Right ventricle myocardium superior (tissue), 1 donor: Measurements from ENCODE around the gene IKZF3. TPM values are rescaled to one million over a fixed set of nuclear protein-coding genes. Genes with fewer than 3 reads are reported as not detected.

Experiments
- ATAC-seq: fragments of 200-7000 bp; cut with Tn5 transposase; one replicate; pipeline ENCODE4 v1.9.1; 2020; ENCODE audit warnings: mild to moderate bottlenecking; ENCODE audit not compliant: poor library complexity
- DNase-seq: peaks from one replicate; pipeline ENCODE4 v3.0.0-alpha.2; 2020
- intact Hi-C: fragments of 100-400 bp; cut with DNase I; formaldehyde crosslinking; loops from one replicate; pipeline ENCODE4 v1.11.2; 2022
- total RNA-seq: library from RNA; stranded (reverse); fragmentation: NEBNext Ultra II Directional; extraction: Animal tissue kit (Norgen Biotek cat#: 25700); gene quantifications from one replicate; pipeline ENCODE4 v1.2.1, GENCODE V29; 2021
- donor health status: DM: no; HTN: yes; CAD: no; lungs with severe emphysema.

IKZF3 gene
- total RNA-seq, 1 donor from 2014 or later, result 0.22 TPM

DNA sequence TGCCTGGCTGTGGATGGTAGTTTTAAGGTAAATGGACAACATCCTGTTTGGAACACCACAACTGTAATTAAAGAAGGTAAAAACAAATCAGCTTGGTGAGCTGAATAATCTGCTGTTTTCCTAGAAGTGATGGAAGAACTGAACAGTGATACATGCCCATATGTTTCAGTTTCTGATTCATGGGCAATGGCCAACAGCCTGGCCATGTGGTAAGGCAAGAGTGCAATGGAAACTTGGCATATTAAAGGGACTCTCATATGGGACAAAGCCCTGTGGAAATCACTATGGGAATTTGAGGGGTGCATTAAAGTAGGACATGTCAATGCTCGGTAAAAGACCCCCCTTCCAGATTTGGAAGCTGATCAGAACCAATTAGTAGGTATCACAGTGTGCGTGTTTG, 37.8 kb downstream of the IKZF3 start:
- DNase-seq (no peak), ATAC-seq (no peak)
- intact Hi-C loops, result no loop called here

DNA sequence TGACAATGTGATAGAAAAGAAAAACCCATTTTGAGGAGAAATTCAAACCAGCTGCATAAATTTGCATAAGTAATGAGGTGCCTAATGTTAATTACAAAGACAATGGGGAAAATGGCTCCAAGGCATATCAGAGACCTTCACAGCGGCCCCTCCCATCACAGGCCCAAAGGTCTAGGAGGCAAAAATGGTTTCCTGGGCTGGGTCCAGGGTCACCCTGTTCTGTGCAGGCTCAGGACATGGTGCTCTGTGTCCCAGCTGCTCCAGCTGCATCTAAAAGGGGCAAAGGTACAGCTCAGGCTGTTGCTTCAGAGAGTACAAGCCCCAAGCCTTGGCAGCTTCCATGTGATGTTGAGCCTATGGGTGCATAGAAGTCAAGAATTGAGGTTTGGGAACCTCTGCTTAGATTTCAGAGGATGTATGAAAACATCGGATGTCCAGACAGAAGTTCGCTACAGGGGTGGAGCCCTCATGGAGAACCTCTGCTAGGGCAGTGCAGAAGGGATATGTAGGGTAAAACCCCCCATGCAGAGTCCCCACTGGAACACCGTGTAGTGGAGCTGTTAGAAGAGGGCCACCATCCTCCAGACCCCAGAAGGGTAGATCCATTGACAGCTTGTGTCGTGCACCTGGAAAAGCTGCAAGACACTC, 40.6 kb downstream of the IKZF3 start:
- ATAC-seq, result no peak
- DNase-seq, result no peak
- intact Hi-C loops, result no loop called here

DNA sequence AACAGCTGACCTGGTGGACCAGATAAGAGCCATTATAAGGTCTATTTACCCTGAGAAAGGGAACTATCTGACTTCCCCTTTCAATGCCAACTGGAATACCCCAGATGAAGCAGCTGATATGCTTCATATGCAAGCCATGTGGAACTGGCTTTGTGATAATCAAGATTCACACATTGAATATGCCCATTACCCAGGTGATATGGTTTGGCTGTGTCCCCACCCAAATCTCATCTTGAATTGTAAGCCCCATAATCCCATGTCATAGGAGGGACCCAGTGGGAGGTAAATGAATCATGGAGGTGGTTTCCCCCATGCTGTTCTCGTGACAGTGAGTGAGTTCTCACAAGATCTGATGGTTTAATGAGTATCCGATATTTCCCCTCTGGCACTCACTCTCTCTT, 42.1 kb downstream of the IKZF3 start:
- intact Hi-C loops, result no loop called here
- ATAC-seq (no peak), DNase-seq (no peak)

DNA sequence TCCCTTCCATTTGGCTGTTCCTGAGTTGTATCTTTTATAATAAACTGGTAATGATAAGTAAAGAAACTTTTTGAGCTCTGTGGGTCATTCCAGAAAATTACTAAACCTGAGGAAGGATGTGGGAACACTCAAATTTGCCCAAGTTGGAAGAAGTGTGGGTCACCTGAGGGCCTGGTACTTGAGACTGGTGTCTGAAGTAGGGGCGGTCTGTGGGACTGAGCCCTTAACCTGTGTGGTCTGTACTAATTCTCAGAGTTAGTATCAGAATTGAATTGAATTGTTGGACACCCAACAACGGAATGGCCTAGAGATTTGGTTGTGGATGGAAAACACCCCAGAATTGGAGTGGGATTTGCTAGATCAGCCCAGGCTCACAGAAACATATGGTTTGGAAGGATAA, 43.1 kb downstream of the IKZF3 start:
- DNase-seq (no peak), ATAC-seq (no peak)
- intact Hi-C loops, result no loop called here

DNA sequence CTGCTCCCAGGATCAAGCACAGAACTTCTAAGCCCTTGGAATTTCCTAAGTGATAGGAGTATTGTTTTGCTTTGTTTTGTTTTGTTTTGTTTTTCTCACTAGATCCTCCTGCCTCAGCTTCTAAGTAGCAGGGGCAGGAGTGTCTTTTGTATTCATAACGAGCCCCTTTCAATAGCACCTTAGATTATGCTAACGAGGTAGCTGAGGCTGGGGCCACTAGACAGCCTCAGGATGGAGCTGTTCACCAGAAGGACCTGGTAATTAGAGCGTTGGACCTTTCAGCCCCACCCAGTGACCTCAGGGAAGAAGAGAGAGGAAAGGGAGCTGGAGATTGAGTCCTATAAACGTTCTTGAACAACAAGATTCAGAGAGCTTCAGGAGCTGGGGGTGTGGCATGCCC, 43.6 kb downstream of the IKZF3 start:
- ATAC-seq (no peak), DNase-seq (no peak)
- intact Hi-C loops, result no loop called here

DNA sequence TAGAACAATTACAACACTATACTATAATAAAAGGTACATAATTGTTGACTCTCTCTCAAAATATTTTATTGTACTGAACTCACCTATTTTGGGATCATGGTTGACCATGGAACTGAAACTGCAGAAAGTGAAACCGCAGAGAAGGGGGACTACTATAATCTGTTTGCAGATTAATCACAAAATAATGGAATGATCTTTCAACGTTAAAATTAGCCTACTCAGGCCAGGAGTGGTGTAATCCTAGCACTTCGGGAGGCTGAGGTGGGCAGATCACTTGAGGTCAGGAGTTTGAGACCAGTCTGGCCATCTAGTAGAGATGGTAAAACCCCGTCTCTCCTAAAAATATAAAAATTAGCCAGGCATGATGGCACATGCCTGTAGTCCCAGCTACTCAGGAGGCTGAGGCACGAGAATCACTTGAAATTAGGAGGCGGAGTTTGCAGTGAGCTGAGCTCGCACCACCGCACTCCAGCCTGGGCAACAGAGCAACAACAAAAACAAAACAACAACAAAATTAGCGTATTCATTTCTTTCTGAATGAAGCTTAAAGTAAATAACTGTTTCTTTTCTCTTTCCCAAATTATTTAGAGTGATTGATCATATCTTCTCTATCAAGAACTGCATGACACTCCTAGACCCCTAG, 45.6 kb downstream of the IKZF3 start:
- no peak for ATAC-seq
- DNase-seq, result no peak
- intact Hi-C loops, result no loop called here

DNA sequence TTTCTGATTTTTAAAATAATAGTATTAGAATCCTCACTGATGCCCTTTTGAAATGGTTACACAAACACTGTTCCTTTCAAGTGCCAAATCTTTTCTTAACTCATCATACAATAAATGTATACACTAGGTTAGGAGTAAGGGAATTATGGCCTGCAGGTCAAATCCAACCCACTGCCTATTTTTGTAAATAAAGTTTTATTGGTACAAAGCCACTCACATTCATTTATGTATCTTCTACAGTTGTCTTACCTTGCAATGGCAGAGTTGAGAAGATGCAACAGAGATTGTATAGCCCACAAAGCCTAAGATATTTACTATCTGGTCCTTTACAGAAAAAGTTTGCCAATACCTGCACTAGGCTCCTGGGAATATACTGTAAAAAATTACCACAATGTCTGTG, 47.8 kb downstream of the IKZF3 start:
- no peak for DNase-seq
- no peak for ATAC-seq
- intact Hi-C loops, result no loop called here

DNA sequence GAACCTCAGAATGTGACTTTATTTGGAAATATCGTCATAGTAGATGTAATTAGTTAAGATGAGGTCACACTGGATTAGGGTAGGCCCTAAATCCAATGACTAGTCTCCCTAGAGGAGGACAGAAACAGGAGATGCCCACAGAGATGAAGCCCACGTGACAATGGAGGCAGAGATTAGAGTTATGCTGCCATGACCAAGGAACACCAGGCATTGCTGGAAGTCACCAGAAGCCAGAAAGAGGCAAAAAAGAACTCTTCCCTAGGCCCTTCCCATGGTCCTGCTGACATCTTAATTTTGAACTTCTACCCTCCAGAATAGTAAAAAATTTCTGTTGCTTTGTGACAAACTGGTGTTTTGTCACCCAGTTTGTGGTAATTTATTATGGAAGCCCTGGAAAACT, 49.6 kb downstream of the IKZF3 start:
- DNase-seq, result no peak
- no peak for ATAC-seq
- intact Hi-C loops, result no loop called here

DNA sequence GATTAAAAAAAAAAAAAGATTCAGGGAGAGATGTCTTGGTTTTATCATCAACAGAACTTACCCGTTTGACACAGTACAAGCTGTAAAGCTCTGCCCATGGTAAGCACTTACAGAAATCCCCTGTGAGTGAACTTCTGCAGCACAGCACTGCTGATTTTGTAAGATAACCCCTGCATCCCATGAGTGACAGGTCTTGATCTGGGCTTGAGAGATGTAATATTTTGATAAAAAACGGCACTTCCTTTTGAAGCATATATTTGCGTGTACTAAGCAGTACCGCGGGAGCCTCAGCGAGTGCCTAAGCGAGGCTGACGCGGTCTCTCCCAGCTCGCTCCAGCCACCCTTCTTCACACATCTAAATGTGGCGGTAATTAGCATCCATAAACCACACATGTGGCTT, 50.5 kb downstream of the IKZF3 start:
- ATAC-seq (no peak), DNase-seq (no peak)
- intact Hi-C loops, result no loop called here

DNA sequence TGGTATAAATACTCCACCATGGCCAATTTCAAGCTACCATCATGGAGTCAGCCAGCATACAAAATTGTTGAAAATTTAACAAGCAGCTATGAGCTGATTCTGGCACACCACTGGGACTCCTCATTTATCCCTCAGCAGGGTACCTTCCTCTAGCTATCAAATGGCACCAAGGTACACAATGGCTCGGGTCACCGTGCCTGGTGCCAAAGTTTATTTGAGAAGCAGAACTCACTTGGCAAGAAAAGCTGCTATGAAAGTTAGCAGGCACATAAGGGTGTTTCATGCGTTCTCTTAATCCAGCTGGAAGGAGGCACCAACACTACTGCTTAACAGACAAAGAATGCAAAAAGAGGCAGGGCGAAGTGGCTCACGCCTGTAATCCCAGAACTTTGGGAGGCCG, 51.6 kb downstream of the IKZF3 start:
- ATAC-seq (no peak), DNase-seq (no peak)
- intact Hi-C loops, result no loop called here

DNA sequence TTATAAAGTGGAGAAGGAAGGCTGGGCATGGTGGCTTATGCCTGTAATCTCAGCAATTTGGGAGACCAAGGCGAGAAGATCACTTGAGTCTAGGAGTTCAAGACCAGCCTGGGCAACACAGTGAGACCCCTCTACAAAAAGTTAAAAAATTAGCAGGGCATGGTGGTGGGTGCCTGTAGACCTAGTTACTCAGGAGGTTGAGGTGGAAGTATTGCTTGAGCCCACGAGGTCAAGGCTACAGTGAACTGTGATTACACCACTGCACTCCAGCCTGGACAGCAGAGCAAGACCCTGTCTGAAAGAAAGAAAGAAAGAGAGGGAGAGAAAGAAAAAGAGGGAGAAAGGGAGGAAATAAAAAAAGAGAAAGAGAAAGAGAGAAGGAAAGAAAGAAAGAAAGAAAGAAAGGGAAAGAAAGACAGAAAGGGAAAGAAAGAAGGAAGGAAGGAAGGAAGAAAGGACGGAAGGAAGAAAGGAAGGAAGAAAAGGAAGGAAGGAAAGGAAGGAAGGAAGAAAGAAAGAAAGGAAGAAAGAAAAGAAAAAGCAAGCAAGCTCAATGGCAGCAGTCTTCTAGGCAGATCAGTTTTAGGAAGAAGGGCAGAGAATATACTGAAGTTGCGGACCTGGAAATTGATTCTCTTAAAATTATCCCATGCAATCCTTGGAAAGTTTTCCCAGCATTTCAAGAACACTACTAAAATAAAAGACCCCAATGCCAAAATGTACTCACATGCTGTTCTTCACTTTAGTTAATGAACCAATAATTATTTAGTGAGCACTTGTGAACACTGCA, 53.0 kb downstream of the IKZF3 start:
- DNase-seq (no peak), ATAC-seq (no peak)
- intact Hi-C loops, result no loop called here

DNA sequence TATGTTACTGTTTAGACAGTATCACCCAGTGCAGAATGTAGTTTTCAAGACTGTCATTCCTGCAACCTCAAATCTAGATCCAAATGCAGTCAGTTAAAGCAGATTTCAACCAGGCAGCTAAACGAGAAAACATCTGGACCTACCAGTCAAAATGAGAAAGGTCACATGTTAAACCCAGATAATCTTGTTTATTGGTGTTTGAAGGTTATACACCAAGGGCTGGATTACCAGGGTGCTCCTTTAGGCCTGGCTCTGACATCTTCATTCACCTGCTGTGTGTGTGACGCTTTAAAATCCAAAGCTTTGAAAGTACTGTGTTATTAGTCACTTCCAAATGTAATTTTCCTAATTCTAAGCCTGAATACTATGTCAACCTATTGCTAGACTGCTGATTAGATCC, 54.9 kb downstream of the IKZF3 start:
- ATAC-seq (no peak), DNase-seq (no peak)
- intact Hi-C loops, result no loop called here

DNA sequence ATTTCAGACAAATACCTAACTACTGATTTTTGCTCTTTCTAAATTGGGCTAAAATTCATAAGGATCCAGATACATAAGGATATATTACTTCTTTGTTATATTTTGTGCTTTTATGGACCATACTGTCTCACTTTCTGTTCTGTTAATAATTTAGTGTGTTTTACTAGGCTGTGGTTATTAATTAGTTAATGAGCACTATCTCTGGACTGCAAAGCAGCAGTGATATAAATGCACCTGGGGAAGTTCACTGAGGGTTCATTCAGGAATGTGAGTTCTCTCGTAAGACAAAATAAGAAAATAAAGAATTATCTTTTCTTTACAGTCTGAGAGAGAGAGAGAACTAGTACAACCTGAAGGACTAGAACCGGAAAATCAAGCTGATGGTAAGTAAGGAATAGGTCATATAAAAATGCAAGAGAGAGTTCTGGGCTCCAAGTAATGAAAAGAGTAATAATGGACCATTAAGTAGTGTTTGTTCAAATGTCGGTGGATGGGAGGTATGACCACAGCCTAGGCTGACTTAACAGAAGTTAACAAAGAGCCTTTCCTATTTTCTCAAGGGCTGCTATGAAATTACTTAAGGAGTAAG, 55.6 kb downstream of the IKZF3 start:
- DNase-seq (no peak), ATAC-seq (no peak)
- intact Hi-C loops, result no loop called here

DNA sequence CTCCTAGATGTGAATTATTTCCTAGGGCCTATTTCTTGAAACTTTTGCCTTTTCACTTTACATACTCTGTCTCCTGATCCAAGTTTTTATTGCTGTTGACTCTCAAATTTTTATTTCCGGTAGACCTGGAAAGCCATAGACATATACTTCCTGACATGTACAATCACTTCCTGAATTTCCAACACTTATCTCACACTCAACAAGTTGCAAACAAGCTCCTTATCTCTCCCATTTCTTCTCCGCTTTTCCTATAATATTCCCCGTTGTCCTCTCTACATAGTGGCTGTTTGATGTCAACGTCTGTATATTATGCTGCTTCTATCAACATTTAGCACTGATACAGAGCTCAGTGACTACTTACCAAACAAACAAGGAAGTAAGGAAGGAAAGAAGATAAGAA, 59.3 kb downstream of the IKZF3 start:
- intact Hi-C loops, result no loop called here
- no peak for DNase-seq
- no peak for ATAC-seq

DNA sequence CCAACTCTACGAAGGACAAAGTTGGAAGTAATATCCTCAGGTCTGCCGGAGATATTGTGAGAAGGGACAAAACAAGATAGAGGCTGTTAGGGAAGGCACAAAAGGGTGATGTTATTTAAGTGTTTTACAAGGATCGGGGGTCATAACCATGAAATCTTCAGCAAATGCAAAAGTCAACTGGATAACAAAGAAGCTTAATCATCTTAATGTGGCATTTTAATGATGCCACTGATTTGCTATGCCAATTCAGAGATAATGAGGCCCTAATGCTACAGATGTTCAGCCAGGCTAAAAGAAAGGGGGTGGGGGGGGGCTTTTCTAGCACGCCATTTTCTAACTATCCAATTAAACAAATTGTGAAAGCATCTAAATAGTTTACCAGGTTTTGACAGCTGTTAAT, 63.1 kb downstream of the IKZF3 start:
- no peak for ATAC-seq
- intact Hi-C loops, result no loop called here
- no peak for DNase-seq

DNA sequence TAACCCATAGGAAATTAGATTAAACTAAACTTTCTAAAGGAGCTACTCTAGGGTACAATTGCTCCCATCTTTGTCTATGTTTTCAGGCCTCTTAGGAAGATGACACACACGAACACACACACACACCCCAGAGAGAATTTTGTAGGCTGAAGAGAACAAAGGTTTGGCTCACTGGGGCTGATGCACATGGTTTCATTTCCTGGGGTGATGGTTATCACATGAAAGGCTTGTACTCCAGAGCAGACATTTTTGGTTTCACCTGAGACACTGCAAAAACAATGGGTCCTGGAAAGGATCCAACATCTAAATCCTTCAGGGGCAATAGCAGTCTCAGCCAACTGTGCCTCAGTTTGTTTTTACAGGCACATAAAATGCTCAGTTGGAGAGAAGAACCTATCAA, 63.6 kb downstream of the IKZF3 start:
- intact Hi-C loops, result no loop called here
- DNase-seq (no peak), ATAC-seq (no peak)

DNA sequence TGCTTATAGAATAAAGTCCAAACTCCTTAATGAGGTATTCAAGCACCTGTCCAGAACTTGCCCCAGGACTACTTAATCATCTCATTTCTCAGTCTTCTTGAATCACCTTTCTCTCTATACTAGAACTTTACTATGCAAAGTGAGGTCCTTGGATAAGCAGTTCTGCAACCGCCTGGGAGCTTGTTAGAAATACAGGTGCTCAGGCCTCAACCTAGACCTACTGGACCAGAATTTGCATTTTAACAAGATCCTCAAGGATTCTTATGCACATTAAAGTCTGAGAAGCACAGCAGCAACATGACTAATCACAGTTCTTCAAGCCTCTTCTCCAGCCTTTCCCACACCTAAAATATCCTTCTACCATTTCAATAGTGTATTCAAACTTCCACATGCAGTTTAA, 64.7 kb downstream of the IKZF3 start:
- ATAC-seq, result no peak
- intact Hi-C loops, result no loop called here
- no peak for DNase-seq

DNA sequence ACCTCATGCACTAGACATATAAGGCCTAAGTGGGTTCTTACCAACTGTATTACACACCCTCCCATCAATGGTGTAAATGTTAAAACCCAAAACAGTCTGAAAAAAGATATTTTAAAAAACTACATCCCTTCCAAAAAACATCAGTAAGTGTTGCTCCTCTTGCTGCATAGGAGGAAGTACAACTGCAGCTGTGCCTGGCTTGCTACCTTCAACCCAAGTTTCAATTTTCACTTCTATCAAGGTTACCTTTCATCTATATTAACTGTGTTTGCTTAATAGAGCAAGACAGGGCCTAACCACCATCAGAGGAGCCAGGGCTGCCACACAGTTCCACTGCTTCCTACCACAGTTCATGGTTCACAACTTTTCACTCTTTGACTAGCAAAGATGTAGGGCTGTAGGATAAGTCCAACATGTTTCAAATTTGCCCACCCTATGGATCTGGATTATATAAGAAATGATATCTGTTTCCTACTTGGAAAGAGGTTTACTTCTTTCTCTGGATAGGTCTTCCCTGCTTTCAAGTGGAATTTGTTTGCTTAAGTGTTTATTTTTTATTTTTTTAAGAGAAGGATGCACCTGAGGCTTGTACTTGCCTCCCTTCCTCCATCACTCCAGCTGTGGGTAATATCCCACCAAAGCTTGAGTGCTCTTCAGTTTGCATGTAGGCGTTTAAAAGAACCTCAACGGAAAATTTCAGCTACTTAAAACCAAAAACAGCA, 69.7 kb downstream of the IKZF3 start:
- ATAC-seq, result no peak
- DNase-seq, result no peak
- intact Hi-C loops, result no loop called here

DNA sequence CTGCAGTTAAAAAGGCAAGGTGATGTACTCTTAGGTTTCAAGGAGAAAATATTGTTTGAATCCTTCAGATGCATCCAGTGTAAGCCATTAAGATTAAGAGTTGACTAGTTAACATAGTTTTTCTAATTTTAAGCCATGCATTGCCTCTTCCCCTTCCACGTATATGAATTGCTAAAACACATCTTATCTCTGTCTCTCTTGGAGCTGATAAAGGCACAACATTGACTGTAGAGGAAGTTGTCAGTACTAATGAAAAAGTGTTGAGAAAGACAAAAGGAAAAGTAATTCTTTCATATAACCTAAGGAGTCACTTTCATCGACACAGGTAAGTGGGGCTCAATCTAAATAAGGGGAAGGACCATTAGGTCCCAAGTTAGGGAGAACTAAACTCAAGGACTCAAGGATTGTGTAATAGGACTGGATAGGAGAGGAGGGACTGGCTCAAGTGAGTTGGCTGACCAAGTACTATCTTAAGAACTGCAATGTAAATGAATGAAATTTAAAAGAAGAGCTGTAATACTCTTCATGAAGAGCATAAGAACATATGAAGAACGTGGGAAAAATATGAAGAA, 70.7 kb downstream of the IKZF3 start:
- intact Hi-C loops, result no loop called here
- no peak for DNase-seq
- no peak for ATAC-seq
